A673 (cell line): ENCODE data around the gene HCFC2.

Experiments used
- EZH2 ChIP-seq: fragments of 200-600 bp; sonication (generic); IDR thresholded peaks from 2 replicates; pipeline ENCODE4 v1.6.1; 2017; ENCODE audit warnings: borderline replicate concordance, low read depth, mild to moderate bottlenecking, mixed read lengths, antibody characterized with exemption, low read length; ENCODE audit not compliant: poor library complexity, severe bottlenecking
- TF ChIP-seq, protein P1 (sequence below): fragments of 300-800, 200-600 bp; sonication (generic); conservative IDR thresholded peaks from 2 replicates; pipeline ENCODE4 v1.5.1; 2017; ENCODE audit warnings: low read depth, mild to moderate bottlenecking, antibody characterized with exemption, low read length, moderate library complexity, mixed read lengths

DNA sequence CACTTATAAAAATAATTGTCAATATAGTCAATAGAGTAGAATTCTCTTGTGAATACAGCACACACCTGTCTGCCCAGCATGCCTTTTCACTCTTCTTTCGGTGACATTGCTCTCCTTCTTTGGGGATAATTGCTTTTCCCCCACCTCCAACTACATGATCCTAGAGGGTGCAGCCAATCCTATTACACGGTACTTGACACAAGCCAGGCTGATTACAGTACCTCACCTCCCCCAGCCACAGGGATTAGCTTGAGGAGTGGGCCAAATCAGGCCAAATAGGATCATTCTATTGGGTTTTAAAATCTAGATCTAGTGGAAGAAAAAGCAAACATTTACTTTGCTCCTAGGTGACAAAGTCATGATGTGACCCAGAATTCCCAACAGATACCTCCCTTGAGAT is 90.5 kb downstream of the HCFC2 start:
- TF ChIP-seq, protein P1, sequence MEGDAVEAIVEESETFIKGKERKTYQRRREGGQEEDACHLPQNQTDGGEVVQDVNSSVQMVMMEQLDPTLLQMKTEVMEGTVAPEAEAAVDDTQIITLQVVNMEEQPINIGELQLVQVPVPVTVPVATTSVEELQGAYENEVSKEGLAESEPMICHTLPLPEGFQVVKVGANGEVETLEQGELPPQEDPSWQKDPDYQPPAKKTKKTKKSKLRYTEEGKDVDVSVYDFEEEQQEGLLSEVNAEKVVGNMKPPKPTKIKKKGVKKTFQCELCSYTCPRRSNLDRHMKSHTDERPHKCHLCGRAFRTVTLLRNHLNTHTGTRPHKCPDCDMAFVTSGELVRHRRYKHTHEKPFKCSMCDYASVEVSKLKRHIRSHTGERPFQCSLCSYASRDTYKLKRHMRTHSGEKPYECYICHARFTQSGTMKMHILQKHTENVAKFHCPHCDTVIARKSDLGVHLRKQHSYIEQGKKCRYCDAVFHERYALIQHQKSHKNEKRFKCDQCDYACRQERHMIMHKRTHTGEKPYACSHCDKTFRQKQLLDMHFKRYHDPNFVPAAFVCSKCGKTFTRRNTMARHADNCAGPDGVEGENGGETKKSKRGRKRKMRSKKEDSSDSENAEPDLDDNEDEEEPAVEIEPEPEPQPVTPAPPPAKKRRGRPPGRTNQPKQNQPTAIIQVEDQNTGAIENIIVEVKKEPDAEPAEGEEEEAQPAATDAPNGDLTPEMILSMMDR: no peak
- TF ChIP-seq EZH2: no peak
